Parathyroid adenoma (tissue), 2 donors: ENCODE measurements around the gene KLHDC1.

Experiments used
- H2AFZ ChIP-seq: fragments of 300-600 bp; sonication (generic); one replicate; pipeline ENCODE4 v1.7.0; 2017; ENCODE audit warnings: antibody characterized with exemption, mild to moderate bottlenecking
- H3K27ac ChIP-seq: fragments of 300-600 bp; sonication (generic); one replicate; pipeline ENCODE4 v1.7.0; 2017
- H3K27me3 ChIP-seq: fragments of 300-600 bp; sonication (generic); one replicate; pipeline ENCODE4 v1.7.0; 2017; ENCODE audit warnings: low read length; ENCODE audit not compliant: control insufficient read depth, insufficient read depth
- H3K36me3 ChIP-seq: fragments of 300-600 bp; sonication (generic); one replicate; pipeline ENCODE4 v1.7.0; 2017; ENCODE audit warnings: low read length; ENCODE audit not compliant: control insufficient read depth, insufficient read depth
- H3K4me1 ChIP-seq: fragments of 300-600 bp; sonication (generic); one replicate; pipeline ENCODE4 v1.7.0; 2017; ENCODE audit warnings: control low read depth
- H3K4me2 ChIP-seq: fragments of 300-600 bp; sonication (generic); one replicate; pipeline ENCODE4 v1.7.0; 2017; ENCODE audit warnings: low read length
- H3K4me3 ChIP-seq: fragments of 300-600 bp; sonication (generic); one replicate; pipeline ENCODE4 v1.7.0; 2017; ENCODE audit warnings: low read depth, low read length
- H3K79me2 ChIP-seq: fragments of 300-600 bp; sonication (generic); one replicate; pipeline ENCODE4 v1.7.0; 2017; ENCODE audit warnings: control low read depth
- H3K9ac ChIP-seq: fragments of 300-600 bp; sonication (generic); one replicate; pipeline ENCODE4 v1.7.0; 2017; ENCODE audit warnings: mild to moderate bottlenecking
- H3K9me3 ChIP-seq: fragments of 300-600 bp; sonication (generic); one replicate; pipeline ENCODE4 v1.7.0; 2017; ENCODE audit warnings: low read length; ENCODE audit not compliant: control insufficient read depth
- TF ChIP-seq, protein P1 (sequence below): fragments of 300-600 bp; sonication (generic); IDR thresholded peaks from one replicate; pipeline ENCODE4 v1.7.0; 2017; ENCODE audit warnings: antibody characterized with exemption, mild to moderate bottlenecking
- donor health status: primary hyperparathyroidism.

KLHDC1 gene

DNA sequence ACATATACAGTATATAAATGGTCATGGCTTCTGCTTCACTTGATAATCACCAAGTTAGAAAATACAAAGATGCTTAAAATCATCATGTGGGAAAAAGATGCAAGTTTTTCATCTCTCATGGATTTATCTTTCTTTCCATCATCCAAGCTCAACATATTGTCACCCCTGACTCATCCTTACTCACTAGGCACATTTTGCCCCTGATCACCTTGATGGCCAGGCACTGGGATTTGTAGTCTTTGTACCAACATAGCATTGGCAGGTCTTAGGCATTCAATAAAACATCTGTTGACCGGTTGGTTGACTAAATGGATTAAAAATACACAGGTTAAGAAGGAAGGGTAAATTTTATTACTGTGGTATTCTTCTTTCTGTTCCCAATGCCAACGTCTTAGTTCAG is 103.1 kb downstream of the KLHDC1 start:
- Histone ChIP-seq H3K4me1 (peaks cover 6% of the 10 kb centered on the region), H3K9ac (no peak overlapping the region), H3K4me2 (no peak overlapping the region), H3K79me2 (no peaks in the 10 kb centered on the region), H3K9me3 (no peaks in the 10 kb centered on the region), H3K27me3 (no peaks in the 10 kb centered on the region), H3K27ac (no peak overlapping the region), H3K4me3 (no peak overlapping the region), H3K36me3 (no peaks in the 10 kb centered on the region), H2AFZ (no peak overlapping the region)
- TF ChIP-seq, protein P1, sequence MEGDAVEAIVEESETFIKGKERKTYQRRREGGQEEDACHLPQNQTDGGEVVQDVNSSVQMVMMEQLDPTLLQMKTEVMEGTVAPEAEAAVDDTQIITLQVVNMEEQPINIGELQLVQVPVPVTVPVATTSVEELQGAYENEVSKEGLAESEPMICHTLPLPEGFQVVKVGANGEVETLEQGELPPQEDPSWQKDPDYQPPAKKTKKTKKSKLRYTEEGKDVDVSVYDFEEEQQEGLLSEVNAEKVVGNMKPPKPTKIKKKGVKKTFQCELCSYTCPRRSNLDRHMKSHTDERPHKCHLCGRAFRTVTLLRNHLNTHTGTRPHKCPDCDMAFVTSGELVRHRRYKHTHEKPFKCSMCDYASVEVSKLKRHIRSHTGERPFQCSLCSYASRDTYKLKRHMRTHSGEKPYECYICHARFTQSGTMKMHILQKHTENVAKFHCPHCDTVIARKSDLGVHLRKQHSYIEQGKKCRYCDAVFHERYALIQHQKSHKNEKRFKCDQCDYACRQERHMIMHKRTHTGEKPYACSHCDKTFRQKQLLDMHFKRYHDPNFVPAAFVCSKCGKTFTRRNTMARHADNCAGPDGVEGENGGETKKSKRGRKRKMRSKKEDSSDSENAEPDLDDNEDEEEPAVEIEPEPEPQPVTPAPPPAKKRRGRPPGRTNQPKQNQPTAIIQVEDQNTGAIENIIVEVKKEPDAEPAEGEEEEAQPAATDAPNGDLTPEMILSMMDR = no peak
